ENCODE measurements around the gene WDR27.
"Not testable (repeated sequence)": the region's sequence is repeated elsewhere in the genome, so short reads cannot be mapped to it uniquely, and the experiment has no call there.

WDR27 gene

DNA sequence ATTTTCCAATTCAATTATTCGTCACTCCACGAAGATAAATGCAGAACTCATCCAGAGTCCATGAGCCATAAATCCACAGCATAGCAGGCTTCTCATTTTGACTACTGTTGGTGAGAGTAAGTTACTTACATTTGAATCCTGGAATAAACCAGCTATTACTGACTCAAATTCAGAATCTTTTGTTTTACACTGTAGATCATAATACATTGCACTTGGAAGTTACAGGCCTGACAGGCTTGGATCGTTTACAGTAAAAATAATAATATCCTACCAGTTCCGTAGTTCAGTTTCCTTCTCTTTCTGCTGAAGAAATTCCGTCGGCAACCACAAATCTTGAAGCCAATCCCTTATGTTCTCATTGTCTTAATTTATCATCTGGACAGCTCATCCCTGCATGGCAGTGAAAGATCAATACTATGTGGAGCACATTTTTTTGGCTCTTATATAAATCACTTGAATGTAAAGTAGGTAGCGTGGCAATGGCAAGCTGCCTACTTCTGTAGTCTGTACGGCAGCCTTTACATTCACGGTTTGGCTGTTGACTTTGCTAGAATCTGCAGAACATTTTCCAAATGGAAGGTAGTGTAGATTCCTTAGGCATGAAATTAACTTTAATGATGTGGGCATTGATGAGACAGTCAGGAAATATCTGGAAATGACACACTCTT lies 142.9 kb downstream of the WDR27 start:
- DNase-seq, result no peak

DNA sequence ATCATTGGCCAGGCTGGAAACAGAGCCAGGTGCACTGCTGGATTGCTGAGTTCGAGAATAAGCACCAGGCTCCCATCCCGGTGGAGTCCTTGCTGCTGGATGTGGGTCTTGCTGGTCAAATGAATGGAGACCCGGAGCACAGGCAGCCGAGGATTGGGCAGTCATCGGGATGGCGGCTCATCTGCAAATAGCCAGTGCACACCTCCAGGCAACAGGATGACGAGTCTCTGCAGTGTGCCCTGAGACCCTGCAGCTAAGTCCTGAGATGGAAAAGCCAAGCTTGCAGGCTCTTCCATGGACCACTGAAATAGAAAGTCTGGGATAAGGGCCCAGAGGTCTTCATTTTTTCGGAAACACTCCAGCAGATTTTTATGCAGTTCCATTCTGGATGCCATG lies 143.5 kb downstream of the WDR27 start:
- no peak for DNase-seq

DNA sequence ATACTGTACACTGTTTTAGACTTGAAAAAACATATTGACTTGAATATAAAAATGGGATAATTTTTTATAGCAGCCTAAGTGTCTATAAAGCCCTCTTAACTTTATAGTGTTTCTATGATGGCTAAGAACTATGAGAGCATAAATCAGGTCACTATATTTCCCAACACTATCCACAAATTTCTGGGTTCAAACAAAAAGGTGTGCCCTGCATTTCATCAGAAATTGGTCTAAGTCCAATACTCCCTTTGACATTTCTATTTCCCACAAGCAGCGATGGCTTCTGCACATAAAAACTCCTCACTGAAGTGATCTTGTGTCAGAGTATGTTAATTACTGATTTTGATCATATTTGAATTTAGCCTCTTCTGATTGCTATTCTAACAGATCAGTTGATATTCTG lies 143.9 kb downstream of the WDR27 start:
- DNase-seq, result no peak

DNA sequence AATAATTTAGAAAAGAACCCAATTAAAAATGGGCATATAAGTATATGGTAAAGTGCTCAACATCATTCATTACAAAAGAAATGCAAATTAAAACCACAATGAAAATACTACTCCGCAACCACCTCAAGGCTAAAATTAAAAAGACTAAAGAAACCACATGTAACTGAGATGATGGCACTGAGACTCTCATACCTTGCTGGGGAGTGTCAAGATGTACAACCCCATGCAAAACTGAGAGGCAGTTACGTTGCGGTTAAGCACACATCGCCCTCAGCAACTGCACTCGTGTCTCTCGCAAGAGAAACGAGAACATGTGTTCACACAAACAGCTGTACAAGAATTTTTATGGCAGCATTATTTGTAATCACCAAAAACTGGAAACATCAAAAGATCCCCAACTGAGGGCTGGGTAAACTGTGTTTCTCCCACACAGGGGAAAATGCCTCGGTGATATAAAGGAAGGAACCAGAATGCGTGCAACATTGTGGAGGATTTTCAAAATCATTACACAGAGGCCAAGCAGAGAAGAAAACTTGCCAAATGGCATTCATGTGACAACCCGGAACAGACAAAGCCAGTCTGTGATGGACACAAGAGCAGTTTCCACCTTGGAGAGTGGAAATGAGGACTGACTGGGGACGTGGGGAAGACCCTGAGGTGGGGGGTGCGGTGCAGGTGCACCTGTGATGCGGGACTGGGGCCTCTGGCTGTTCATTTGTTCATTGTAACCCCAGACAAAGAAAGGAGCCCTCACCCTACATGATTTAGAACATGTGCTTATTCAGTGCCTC lies 144.9 kb downstream of the WDR27 start:
- DNase-seq, result no peak

DNA sequence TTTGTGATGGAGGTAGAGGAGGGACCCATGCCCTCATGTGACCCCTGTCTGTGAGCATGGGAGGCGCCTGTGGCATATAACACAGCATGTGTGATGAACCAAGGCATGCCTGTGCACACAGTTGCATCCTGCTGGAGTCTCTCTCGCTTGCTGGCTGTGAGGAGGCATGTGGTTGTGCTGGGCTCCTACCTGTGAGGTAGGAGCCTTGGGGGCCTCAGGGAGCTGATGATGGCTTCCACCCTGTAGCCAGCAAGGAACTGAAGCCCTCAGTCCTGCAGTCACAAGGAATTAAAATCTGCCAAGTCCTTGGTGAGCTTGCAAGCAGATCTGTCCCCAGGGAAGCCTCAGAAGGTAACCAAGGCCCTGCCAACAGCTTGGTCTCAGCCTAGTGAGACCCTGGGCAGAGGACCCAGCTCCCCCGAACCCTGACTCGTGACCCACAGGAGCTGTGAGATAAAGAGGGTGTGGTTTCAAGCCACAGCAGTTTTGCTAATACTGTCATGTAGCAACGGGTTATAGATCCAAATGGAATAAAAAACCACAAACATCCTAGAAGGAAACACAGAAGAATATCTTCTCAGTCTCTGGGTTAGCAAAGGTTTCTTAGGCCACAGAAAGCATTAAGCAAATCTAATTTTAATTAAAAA lies 145.7 kb downstream of the WDR27 start:
- DNase-seq, result no peak

DNA sequence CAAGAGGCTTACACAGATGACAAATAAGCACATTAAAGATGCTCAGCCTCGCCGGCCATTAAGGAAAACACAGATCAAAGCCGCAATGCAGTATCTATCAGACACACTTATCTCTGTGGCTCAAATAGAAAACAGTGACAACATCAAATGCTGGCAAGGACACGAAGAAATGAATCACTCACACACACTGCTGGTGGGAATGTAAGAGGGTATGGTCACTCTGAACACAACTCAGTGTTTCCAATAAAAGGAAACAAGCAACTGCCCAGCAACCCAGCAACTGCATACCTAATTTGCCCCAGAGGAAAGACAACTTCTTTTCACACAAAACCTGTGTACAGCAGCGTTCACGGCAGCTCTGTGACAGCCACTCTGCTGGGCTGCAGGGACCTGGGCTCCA lies 155.8 kb downstream of the WDR27 start:
- DNase-seq, result no peak

DNA sequence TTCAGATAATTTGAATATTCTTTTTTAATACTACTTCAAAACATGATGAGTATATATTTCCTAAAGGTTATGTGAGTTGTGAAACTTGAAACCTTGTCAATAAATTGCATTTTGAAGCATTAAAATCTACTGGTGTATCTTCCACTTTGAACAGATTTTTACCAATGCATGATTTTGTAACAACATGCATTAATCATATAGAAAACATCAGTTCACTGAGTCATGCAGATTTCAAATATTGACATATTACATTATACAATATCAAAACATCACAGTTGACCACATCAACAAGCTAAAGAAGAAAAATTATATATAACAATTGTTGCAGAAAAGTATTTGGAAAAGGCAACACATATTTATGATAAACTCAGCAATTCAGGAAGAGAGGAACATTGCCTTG lies 158.1 kb downstream of the WDR27 start:
- no peak for DNase-seq

DNA sequence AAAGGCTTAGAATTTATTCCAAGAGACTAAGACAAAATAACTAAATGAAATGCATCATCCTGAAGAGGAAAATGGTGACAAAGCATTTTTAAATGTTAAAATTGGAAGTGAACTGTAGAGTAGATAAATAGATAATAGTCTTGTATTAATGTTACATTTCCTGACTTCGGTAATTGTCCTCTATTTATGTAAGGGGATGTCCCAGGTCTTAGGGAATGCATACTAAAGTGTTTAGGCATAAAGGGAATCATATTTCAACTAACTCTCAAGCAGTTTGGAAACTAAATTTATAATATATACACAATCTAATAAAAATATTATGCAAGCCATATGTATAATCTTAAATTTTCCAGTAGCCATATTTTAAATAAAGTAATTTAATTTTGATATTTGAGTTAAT lies 159.3 kb downstream of the WDR27 start:
- DNase-seq, result no peak

DNA sequence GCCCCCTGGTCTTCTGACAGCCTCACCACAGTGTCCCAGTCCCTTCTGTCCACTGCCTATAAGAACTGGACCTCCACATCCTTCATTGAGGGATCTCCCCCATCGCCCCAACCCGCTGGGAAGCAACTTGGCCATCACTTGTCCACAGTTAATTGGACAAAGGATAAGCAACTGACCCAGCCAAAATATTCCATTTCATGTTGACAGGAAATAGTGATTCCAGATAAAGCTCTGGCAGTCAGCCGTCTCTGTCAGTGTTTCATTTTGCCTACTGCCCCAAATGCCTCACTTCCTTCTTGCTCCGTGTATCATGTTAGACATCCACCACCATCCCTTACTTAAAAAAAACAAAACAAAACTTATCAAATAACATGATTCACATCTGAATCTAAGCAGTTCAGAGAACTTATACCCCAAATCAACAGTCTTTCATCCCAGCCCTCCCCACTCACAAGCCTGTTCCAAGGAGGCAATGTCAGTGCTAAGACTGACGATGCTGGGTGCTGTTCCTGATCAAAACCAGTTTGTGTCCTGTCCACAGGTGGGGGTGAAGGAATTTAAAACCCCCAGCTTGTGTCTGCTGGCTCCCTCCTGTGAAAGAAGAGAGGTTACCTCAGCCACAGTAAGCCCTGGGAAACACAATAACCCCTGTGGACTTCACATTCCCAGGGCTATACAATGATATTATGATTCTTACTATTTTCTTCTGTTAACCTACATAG lies 162.5 kb downstream of the WDR27 start:
- DNase-seq, result no peak

DNA sequence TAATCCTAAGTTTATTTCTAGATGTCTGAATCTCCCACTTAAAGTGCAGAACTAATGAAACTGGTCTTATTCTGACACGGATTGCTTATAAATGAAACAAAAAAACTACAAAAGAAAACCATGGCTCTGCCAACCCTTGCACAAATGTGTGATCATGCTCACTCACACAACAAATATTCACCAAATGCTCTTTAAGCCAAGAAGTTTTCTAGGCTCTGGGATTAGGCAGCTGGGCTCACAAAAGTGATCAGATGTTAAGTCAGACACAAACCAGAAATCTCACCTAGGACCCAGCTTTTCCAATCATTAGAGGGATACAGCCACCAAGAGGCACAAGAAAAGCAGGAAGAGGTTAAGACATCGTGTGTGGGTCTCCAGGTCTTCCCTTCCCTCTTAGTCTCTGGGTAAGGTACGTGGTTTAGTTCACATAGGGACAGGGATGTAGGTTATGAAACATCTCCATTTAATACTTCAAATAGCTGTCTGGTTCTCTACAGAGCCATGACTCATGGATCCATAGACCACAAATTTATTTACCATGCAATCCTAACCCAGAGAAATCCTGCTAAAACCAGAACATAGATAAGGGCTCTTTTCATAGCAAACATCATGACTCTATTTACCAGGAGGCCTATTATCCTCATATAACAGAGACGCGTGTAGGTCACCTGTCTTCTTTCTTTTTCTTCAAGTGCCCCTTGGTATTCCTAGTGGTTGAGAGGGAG lies 165.2 kb downstream of the WDR27 start:
- DNase-seq, result no peak

DNA sequence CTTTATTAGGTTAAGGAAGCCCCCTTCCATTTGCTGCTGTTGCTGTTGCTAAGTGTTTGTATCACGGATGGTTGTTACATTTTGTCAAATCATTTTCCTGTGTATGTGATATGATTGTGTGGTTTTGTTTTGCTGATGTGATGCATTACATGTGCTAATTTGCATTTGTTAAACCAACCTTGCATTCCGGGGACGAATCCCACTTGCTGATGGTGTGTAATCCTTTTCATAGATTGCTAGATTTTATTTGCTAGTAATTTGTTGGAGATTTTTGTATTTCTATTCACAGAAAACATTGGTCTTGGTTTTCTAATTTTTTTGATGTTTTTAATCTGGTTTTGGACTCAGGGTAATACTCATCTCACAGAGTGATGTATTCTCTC lies 167.8 kb downstream of the WDR27 start:
- no peak for DNase-seq

DNA sequence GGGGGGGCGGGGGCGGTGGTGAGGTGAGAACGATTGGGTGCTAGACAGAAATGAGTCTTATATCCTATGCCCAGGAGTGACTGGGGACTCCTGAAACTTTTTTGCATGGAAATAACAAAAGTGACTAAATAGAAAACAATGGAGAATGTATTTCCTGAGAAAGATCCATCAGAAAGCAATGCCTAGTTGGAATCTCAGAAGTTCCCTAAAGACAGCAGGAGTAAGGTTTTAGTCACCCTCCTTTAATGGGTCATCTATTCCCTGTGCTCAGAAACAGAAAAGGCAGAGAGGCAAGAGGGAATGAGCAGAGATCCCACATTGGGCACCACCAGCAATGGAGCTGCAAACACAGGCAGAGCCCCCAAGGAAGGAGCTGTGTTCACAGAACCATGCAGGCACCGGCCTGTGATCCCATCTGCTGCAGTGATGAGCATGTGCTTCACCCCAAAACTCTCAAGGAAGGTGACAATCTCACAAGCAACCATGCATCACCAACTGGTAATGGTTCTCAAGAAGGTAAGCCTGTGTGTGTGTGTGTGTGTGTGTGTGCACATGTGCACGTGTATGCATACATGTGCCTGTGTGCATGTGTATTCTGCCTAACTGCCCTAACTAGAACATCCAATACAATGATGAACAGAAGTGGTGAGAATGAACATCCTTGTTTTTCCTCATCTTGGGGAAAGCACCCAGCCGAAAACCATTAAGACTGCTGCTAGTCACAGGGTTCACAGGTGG lies 168.4 kb downstream of the WDR27 start:
- DNase-seq, result no peak

DNA sequence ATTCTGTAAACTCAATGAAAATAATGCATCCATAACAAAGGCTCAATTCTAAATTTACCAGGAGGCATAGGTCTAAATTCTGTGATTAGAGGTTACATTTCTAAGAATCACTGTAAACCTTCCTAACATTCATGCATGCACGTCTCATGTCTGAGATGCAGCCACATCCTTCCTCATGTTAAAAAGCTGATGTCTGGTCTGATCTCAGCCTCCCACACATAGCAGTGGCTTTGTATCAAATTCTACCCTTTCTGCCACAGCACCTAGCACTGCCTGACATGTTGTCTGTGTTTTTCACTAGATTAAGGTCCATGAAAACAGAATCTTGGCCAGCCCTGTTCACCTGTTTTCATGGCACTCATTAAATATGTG lies 171.1 kb downstream of the WDR27 start:
- DNase-seq, result no peak

DNA sequence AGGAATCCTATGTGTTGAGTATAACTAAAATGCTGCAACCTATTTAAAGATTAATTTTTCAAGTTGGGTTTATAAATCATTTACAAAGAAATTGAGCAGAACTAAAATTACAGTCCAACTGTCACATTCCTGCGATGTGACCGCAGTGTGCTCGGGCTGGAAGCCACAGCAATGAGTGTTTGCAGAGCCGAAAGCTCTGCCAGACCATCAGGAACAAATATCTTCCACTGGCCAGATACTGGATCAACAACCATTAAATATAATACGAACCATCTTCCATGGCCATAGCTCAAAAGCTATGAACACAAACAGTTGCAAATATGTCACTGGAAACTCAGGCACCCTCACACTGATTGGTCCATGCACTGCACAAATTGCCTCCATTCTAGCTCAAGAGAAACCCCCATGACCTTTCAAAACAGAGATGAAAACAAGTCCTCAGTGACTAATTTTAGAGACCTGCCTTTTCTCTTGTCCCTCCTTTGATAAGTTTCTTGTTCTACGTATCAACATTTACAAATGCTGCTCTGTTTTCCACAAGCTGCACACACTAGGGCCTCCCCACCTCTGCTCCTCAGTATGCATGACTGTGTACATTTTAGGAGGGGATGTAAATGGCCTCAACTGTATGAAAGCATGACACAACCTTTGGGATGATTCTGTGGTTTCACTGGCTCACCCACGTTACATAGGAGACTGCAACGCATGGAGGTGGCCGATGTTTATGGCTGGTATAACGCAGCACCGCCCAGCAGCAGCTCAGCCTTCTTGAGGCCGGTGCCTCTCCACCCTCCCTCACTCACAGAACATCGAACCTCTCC lies 171.7 kb downstream of the WDR27 start:
- no peak for DNase-seq

DNA sequence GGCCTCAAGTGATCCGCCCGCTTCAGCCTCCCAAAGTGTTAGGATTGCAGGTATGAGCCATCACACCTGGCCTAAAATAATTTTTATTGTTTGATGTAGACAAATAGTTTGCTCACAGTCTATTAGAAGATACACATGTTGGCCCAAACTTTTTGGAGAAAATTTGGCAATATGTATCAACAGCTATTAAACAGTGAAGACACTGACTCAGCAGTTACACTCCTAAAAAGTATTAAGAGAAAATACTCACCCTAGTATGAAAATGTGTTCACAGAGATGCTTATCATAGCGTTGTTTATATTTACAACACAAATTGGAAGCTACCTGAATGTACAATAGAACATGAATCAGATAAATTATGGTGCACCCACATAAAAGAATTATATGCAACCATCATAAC lies 173.1 kb downstream of the WDR27 start:
- DNase-seq, result no peak

DNA sequence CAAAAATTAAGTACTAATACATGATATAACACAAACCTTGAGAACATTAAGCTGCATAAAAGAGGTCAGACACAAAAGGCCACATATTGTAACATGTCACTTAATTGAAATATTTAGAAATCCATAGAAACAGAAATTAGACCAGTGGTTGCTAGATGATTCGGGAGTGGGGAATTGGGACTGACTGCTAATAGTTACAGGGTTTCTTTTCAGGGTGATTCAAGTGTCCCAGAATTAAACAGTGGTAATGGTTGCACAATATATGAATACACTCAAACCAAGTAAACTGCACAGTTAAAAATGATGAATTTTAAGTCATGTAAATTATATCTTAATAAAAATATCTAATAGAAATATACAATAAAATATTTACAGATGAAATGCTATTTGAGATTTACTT lies 174.5 kb downstream of the WDR27 start:
- no peak for DNase-seq

DNA sequence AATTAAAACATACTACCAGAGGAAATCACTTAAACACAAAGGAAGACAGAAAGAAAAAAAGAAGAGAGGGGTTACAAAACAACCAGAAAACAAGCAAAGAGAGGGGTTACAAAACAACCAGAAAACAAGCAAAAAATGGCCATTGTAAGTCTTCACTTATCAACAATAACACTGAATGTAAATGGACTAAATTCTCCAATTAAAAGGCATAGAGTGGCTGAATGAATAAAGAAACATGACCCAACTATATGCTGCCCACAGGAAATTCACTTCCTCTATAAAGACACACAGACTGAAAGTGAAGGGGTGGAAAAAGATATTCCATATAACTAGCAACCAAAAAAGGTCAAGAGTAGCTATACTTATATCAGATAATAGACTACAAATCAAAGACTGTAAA lies 180.0 kb downstream of the WDR27 start:
- DNase-seq, result no peak

DNA sequence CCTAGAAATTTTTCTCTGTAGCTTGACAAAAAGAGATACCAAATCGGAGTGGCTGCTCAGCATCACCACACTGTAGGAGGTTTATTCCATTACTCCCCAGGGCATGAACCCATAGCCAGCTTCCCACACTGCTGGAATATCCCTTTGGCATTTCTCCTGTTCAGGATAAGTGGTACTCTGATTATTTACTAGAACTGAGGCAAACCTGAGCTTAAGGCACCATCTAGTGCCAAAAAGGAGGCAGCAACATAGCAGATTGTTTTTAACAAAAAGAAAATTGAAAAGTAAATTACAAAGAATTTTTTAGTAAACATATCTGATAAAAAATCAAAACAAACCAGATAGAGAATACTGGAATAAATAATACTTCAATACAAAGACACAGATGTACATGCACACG lies 181.7 kb downstream of the WDR27 start:
- DNase-seq, result no peak

DNA sequence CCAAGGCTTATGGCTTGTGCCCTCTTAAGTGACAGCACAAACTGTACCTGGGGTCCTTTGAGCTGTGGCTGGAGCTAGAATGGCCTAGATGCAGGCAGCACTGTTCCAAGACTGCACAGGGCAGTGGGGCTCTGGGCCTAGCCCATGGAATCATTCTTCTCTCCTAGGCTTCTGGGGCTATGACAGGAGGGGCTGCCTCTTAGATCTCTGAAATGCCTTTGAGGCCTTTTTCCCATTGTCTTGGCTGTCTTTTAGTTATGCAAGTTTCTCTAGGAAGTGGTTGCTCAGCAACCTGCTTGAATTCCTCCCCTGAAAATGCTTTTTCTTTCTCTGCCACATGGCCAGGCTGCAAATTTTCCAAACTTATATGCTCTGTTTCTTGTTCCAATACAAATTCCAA lies 183.4 kb downstream of the WDR27 start:
- DNase-seq, result no peak

DNA sequence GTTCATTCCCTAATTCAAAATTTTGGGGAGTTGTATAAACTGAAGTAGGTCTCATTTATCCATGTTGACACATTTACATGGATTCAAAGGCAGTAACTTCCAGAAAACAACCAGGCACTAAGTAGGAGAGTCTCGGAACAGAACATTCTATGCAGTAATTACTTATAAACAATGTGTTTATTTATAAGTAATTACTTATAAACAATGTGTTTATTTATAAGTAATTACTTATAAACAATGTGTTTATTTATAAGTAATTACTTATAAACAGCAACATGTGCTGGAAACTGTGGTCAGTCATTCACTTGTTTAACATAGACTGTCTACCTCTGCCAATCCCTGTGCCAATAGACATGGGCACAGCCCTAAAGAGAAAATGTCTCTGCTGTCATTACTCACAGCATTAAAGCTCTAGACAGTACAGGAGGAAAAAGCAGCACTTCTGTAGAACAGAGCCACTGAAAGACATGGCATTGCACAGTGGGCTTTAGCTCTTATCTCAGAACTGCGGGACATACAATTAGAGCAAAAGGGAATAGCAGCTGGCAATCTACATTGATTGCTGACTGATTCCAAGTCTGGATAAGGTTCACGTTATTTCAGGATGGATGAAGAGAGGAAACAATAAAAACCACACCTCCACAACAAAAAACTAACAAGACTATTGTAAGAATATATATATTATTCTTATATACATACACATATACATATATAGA lies 188.2 kb downstream of the WDR27 start:
- no peak for DNase-seq

DNA sequence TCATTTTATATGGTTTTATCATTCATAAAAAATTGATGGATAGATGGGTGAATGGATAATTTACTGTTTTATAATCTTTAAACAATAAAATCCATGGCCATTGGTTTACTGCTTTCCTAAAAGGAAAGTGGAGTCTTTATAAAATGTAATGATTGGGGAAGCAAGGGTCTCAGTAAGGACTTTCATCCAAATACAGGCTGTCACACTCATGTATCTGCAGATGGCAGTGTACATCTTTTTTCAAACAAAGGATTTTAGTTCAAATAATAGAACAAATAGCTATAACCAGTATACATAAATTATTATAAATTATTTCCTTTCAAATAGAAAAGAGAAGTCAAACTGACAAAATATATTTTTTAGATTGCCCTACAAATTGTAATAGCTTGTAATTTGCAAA lies 190.0 kb downstream of the WDR27 start:
- DNase-seq, result not testable (repeated sequence)
